Measurements from ENCODE around the gene SLC22A8. TPM values are rescaled to one million over a fixed set of nuclear protein-coding genes. Genes with fewer than 3 reads are reported as not detected.

The SLC22A8 gene
- polyA plus RNA-seq, 1 experiment = not detected

DNA sequence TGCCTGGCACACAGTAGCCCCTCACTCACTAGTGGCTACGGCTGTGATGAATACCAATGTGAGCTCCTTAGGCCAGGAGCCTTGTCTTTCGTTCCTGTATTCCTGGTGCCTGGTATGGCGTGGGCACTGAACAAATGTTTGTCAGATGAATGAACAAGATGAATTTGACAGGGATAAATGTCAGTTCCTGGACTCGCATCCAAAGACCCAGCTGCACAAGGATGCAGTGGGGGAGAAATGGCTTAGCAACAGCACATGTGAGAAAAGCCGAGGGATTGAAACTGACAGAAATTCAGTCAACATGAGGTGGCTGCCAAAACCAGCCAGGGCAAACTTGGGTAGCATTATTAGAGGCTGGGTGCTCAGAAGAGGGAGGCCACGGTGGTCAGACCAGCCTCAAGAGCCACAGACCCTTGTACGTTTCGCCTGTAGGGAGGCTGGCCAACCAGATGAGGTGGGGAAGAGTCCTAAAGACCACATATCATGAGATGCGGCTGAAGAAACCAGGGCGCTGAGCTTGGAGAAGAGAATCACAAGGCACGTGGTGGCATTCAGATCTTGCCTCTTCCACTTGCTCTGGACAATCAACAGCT is 7.7 kb upstream of the SLC22A8 start:
- TF ChIP-seq CTCF (IDR thresholded peaks at IDR 0.05; ENCODE audit: low read depth, low read length) = no peak

GRCh38 chr11:63022441-63022840 is 6.8 kb upstream of the SLC22A8 start:
- Histone ChIP-seq H3K27me3 (ENCODE audit: control insufficient read depth, insufficient read depth, low read length) (peaks cover 11% of the 10 kb centered on the region), H3K27ac (ENCODE audit: low read depth, low read length) (no peak overlapping the region), H3K9me3 (ENCODE audit: control insufficient read depth, insufficient read depth, low read length) (no peaks in the 10 kb centered on the region; the same call in 1 of the 2 replicates), H3K4me3 (ENCODE audit: low read depth, low read length) (no peak overlapping the region)
- no peak for DNase-seq (ENCODE audit: low read depth, low spot score)
- no peak for TF ChIP-seq CTCF (IDR thresholded peaks at IDR 0.05; ENCODE audit: low read depth, low read length)
- ChIA-PET POLR2A (no interaction called here), CTCF (interaction anchor here (1.1 to 8.4 kb wide), 5 partner anchors 12 to 113 kb away, joined by 3 to 567 read pairs (median 29); no protein-coding TSS in a partner anchor)

More for the DNA sequence above, 7.7 kb upstream of the SLC22A8 start:
- H3K9me3 ChIP-seq (ENCODE audit: control insufficient read depth, insufficient read depth, low read length) = no peaks in the 10 kb centered on the region; the same call in 1 of the 2 replicates
- ChIA-PET CTCF (interaction anchor here (0.5 to 8.4 kb wide), 30 partner anchors 8 to 1026 kb away, joined by 3 to 567 read pairs (median 4); partner anchors contain the start of genes CHRM1, SLC22A8 and STX5), POLR2A (interaction anchor here (1.2 kb wide), 1 partner anchor 182 kb away, joined by 4 read pairs; no protein-coding TSS in a partner anchor)
- H3K4me3 ChIP-seq (ENCODE audit: low read depth, low read length) = no peak overlapping the region
- no peak overlapping the region for H3K27ac ChIP-seq (ENCODE audit: low read depth, low read length)
- no peak for DNase-seq (ENCODE audit: low read depth, low spot score)
- peaks cover 5% of the 10 kb centered on the region for H3K27me3 ChIP-seq (ENCODE audit: control insufficient read depth, insufficient read depth, low read length)

DNA sequence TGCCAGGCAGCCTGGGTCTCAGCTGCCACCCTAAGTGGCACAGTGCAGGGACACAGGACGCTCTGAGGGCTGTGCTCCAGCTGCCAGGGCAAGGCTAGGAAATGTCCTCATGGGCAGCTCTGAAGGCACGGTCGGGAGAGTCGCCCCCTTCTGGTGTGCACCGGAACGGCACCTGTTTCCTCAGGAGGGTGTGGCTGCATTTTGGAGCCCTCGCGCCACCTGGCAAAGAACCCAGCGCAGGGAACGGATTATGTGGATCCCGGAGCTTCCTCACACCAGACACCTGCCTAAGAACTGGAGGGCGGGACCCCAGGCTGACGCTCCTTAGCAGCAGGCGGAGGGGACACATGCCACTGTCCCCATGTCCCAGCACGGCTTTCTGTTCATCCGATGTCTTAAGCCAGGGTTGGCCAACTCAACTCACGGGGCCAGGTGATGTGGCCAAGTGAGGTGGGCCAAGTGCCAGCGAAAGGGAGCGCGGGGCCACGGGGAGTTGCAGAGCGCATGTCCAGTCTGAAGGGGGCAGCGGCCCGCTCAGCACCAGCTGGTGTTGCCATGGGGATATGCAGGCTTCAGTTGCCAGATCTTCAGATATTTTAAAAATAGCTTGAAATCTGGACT is 5.1 kb upstream of the SLC22A8 start:
- H3K9me3 ChIP-seq (ENCODE audit: control insufficient read depth, insufficient read depth, low read length) = no peaks in the 10 kb centered on the region; the same call in 1 of the 2 replicates
- ChIA-PET CTCF (interaction anchor here (8.4 kb wide), 1 partner anchor 112 kb away, joined by 567 read pairs; no protein-coding TSS in a partner anchor), POLR2A (interaction anchor here (0.5 kb wide), 1 partner anchor 21 kb away, joined by 3 read pairs; no protein-coding TSS in a partner anchor)
- peaks cover 16% of the 10 kb centered on the region for H3K27me3 ChIP-seq (ENCODE audit: control insufficient read depth, insufficient read depth, low read length)
- no peak for DNase-seq (ENCODE audit: low read depth, low spot score)
- no peak overlapping the region for H3K27ac ChIP-seq (ENCODE audit: low read depth, low read length)
- no peak overlapping the region for H3K4me3 ChIP-seq (ENCODE audit: low read depth, low read length)
- peak; percentile 33; the same call in 1 of the 2 replicates for TF ChIP-seq CTCF (IDR thresholded peaks at IDR 0.05; ENCODE audit: low read depth, low read length)

- POLR2A ChIA-PET = no interaction called here
Observed at GRCh38 chr11:63019506-63019905, 3.9 kb upstream of the SLC22A8 start.

More at GRCh38 chr11:63019506-63019905, 3.9 kb upstream of the SLC22A8 start:
- CTCF ChIA-PET = interaction anchor here (0.6 to 8.4 kb wide), 3 partner anchors 102 to 274 kb away, joined by 3 to 567 read pairs (median 5); no protein-coding TSS in a partner anchor
- Histone ChIP-seq H3K27ac (ENCODE audit: low read depth, low read length) (no peak overlapping the region), H3K4me3 (ENCODE audit: low read depth, low read length) (no peak overlapping the region), H3K27me3 (ENCODE audit: control insufficient read depth, insufficient read depth, low read length) (peaks cover 18% of the 10 kb centered on the region), H3K9me3 (ENCODE audit: control insufficient read depth, insufficient read depth, low read length) (no peaks in the 10 kb centered on the region; the same call in 1 of the 2 replicates)
- TF ChIP-seq CTCF (IDR thresholded peaks at IDR 0.05; ENCODE audit: low read depth, low read length) = no peak
- no peak for DNase-seq (ENCODE audit: low read depth, low spot score)
